NCI-H187 (cell line): ENCODE results near the gene NRXN3.
A peak's percentile ranks its signal among the peaks of the same experiment; 100 is the strongest.
"Not testable (repeated sequence)": the region's sequence is repeated elsewhere in the genome, so short reads cannot be mapped to it uniquely, and the experiment has no call there.

Experiments used
- DNase-seq, 2 experiments: peaks; one replicate each; lab custom pipeline; 2025; lab: John Stamatoyannopoulos, UW

NRXN3 gene

DNA sequence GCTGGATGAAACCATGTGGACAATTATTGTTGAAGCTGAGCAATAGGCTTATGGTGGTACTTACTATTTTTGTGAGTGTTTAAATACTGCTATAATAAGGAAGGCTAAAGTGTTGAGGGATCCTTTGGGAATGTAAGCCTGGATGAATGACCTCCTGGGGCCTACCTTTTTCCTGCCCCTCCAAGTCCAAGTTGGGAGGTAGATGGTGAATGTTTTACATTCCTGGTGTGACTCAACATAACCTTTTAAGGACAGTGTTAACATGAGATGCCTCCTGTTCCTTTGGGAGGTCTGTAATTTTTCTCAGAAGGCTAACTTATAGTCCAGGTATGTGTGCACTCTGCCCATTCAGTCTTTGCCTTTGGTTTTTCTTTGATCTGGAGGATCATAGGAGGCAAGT, 315.9 kb downstream of the NRXN3 start:
- no peak for DNase-seq

DNA sequence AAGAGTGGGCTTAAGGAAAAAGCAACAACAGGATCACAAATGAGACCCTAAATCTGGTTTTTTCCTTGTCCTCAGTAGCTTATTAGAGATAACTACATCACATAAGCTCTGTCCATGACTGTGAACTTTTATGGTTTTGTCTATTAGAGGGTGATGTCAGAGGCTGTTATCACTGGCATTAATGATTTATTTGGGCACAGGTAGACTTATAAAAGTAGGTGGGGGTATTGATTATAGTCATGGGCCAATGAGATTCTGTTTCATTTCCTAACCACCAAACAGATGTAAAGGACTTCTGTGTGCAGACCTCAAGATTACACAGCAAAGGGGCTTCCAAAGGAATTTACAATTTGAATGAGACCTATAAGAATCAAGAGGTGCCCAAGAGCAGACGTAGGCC, 316.4 kb downstream of the NRXN3 start:
- DNase-seq, result no peak

DNA sequence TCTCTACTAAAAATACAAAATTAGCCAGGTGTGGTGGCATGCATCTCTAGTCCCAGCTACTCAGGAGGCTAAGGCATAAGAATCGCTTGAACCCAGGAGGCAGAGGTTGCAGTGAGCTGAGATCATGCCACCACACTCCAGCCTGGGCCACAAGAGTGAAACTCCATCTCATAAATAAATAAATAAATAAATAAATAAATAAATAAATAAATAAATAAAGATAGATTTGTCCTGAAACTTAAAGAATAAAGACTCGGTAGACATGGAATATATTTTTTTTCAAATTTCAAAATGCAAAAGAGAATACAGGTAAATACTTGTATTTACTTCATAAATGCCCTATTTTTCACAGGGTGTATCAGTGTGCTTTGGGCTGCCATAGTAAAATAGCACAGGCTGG, 317.4 kb downstream of the NRXN3 start:
- not testable (repeated sequence) for DNase-seq

DNA sequence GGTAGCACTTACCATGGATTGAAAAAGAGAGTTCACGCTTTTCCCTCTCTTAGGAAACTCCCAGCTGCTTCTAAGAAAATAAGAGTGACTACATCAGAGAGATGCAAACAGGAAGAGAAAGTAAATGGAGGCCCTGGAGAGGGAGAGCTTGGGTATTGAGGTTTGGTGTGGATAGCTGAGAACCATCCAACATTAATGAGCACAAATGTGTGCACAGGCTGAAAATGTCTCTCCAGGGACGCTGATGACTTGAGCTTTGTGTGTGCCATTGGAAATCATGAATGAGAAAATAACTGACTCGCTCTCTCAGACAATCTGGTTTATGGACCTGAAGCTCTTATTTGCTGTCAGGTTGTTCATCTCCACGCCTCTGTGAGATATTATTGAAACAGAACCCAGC, 318.8 kb downstream of the NRXN3 start:
- DNase-seq, result peak; percentile 41 to 61

DNA sequence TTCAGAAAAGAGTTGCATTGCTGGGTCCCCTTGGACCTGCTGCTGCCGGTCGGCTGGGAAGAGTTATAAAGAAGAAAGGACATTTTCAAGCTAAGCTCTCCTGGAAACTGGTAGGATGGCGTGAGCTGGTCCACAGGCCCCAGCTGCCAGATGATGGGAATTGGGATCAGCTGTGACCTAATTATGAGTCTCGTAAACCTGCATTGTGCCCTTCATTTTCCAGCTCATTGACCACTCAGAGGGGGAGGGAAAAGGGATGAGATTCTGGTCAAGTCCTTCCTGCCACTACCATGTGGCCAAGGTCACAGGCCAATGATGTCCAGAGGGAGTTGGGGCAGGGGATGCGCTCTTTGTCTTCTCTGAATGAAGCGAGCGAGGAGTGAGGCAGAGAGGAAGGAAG, 320.9 kb downstream of the NRXN3 start:
- DNase-seq, result no peak

DNA sequence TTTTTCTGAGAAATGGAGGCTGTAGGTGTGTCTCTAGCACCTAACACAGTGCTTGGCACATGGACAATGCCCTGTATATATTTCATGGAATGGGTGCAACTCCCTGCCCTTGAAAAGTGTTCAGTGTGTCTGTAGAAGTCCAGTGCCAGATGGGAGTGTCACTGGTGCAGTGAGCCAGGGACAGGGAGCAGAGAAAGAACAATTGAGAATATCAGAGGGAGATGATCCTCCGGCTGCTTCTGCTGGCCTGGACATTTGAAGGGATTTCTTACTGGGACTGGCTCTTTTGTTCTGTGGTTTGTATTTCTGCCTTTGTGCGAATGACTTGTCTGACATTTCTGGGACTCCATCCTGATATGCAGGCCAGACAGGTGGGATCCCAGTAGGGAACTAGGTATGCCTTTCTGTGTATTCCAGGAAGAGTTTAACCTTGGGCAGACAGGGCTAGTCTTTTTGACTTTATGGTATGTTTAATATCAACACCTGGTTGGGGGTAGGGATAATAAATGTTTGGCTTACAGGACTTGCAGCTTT, 328.0 kb downstream of the NRXN3 start:
- DNase-seq, result no peak

DNA sequence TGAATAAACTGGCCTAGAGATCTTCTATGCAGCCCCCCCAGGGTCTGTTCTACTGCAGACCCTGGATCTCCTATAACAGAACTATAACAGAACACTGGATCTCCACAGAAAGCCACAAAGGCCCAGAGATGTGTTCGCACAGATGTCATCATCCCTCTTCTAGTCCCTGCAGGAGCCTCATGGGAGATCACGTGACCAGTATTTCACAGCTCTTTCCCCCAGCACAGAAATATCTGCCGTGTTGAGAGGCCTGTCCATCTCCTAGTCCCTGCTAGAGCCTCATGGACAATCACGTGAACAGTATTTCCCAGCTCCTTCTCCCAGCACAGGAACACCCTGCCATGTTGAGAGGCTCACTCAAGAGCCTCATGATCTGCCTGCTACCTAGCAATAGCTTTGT, 331.7 kb downstream of the NRXN3 start:
- DNase-seq, result no peak

DNA sequence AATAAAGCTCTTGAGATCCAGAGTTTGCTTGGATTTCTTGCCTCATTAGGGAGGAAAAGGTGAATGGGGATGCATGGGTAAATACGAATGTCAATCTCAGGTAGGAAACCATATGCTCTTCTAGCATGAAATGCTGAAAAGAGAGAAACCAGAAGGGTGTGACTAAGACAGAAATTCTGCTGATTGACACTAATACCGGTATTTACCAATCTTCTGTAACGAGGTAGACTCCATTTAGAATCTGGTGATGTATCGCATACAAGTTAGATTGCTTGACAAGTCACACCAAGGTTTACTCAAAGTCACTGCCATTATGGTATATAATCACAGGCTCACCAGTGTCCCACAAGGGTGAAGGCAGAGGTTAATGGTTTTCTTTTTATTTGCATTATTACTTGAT, 337.9 kb downstream of the NRXN3 start:
- DNase-seq, result no peak

DNA sequence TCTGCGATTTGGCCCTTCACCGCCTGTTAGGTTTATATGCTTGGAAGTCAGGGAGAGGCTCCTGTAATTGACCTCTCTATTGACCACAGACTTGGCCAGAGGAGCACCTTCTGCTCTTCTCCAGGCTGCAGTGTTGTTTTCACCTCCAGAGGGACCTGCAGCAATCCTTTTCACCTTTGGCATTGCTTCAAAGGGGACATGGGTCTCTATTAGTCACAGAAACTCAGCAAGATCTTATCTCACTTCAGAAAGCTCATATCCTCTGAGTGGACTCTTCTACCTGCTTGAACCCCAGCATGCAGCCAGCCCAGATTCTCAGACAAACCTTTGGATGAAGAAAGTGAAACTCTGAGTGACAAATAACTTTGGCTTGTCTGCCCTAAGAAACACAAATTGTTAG, 339.3 kb downstream of the NRXN3 start:
- no peak for DNase-seq

DNA sequence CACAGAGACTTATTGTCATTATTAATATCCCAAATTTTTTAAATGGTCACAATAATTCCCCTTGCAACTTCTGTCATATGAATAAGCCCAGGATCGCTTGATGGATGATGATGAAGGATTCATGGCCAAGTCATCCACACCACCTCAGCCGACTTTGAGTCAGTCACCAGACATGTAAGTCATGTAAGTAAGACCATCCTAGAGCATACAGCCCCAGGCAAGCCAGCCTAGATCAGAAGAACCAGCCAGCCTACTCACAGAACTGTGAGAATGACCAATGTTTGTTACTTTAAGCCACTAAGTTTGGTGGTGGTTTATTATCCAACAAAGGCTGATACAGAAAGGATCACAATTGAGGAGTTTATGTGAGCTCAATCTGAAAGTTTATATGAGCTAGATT, 341.8 kb downstream of the NRXN3 start:
- DNase-seq, result no peak

DNA sequence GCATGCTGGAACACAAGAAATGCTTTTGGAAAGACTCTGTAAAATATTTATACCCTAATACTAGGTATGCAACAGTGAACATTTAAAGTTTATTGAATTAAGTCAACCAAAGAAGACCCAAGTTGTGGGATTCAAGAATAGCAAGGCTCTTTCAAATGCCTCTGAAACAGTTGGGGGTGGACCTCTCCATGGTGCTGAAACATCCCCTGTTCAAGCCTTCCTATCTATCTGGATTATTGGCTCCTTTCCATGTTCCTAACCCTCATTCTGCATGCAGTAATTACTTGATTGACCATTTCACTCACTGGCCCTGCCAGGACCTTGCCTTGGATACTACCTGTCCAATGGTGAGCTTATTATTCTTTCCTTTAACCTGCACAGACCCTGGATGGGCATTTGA, 349.7 kb downstream of the NRXN3 start:
- no peak for DNase-seq

DNA sequence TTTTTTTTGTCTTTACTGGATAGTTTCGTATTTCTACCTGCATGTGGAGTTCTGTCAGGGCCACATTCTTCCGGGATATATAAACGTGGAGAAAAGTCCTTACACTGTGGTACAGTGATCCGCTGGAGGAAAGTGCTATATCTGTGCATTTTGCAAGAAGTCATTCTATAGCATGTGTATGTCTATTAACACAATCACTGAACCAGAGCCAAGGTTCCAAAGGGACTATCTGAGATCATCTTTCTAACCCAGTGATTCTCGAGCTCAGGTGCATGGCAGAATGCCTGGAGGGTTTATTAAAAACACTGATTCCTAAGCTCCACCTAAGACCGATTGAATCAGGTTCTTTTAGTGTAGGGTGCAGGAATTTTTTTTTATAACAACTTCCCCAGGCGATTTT, 354.0 kb downstream of the NRXN3 start:
- no peak for DNase-seq

DNA sequence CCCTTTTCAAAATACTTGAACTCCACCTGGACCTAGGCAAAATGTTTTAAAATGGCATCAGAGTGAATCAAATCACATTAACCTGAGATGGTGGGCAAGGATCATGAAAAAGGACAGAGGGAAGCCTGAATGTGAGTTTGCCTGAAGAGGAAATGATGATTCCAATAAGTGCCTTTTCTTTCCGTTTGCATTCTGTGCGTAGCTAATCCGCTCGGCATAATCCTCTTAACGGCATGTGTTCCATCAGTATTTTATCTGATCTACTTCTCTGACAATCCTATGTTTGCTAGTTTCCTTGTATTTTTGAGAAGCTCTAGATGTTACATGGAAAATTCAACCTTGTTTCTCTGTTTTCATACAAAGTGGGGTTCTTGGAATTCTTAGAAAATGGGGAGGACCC, 354.6 kb downstream of the NRXN3 start:
- DNase-seq, result no peak

DNA sequence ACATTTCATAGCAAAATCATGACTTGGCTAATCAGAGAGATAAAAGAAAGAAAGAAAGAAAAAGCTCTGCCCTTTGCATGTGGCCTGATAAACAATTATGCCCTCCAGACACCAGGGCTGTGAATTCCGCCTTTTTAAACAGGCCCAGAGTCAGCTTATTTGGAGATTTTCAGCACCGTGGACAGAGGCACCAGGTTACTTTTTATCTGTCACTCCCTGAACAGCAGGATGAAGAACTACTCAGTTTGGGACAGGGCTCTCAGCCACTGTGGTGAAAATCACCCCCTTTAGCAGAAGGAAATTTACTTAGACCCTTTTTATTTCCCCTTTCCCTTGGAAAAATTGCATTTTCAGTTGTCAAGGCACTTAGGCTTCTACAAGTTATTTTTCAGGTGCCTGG, 359.9 kb downstream of the NRXN3 start:
- no peak for DNase-seq

DNA sequence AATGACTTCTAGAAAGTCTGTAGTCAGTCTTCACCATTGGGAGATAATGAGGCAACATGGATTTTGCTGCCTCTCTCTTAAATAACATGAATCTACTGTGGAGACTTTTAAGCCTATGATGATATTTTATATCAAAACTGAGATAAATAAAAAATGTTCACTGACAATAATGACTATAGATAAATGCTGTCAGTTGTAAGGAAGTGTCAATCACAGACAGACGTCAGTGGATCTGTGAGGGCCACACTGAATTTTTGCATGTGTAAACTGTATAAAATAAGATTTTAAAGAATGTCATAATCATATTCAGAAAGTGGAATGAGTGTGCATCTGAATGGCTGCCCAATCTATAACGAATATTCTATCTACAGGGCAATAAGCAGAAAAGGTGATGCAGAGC, 364.0 kb downstream of the NRXN3 start:
- no peak for DNase-seq

DNA sequence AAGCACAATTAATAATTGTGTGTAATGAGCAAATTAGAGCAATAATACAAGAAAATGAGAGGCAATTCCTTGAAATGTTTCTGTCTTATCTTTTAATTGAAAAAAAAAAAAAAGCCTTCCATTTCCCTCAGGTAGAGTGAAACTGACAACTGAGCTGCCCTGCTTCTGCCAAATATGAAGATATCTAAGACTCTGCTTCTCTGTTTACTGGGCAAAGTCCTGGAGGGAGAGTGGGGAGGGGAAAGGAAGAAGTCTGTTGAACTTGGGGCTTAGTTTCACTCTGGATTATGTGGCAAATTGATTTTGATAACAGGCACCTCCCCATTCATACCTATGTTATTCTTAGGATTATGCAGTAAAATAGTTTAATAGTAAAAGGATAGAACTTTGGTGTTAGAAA, 364.9 kb downstream of the NRXN3 start:
- no peak for DNase-seq

DNA sequence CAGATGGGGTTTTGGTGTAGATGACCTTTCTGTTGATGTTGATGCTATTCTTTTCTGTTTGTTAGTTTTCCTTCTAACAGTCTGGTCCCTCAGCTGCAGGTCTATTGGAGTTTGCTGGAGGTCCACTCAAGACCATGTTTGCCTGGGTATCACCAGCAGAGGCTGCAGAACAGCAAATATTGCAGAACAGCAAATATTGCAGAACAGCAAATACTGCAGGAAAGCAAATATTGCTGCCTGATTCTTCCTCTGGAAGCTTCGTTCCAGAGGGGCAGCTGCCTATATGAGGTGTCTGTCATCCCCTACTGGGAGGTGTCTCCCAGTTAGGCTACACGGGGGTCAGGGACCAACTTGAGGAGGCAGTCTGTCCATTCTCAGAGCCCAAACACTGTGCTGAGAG, 371.6 kb downstream of the NRXN3 start:
- not testable (repeated sequence) for DNase-seq

DNA sequence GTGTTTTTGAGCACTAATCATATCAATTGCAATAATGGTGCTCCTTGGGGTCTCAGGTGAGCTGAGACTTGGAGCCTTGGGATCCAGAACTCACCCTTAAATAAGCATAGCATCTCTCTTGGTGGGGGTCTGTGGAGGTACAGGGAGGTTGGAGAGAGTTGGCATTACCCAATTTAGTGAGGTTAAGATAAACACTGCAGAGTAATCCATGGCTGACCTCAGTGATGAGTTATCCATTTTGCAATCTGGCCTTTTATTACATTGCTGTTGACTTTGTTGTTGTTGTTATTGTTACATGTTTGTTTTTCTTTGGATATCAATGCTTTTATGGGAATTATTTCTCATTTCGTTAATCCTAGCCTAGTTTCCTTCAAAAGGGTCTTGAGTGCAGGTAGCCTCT, 373.3 kb downstream of the NRXN3 start:
- DNase-seq, result no peak

DNA sequence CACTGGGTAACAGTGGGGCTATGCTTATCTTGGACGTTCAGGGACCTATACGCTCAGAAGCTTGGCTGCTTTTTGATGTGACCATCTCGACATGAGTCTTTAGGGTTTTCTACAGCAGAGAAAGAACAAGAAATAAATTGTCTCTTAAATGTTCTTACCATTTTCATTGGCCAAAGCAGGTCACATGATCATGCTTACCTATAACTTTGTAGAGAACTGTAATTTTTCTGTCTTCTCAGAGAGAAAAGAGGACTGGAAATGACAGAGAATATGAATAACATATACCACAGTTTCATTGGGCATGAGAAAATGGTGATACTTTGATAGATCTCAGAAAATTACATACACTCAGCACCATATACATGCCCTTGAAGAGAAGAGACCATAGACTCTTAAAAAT, 390.9 kb downstream of the NRXN3 start:
- DNase-seq, result no peak

DNA sequence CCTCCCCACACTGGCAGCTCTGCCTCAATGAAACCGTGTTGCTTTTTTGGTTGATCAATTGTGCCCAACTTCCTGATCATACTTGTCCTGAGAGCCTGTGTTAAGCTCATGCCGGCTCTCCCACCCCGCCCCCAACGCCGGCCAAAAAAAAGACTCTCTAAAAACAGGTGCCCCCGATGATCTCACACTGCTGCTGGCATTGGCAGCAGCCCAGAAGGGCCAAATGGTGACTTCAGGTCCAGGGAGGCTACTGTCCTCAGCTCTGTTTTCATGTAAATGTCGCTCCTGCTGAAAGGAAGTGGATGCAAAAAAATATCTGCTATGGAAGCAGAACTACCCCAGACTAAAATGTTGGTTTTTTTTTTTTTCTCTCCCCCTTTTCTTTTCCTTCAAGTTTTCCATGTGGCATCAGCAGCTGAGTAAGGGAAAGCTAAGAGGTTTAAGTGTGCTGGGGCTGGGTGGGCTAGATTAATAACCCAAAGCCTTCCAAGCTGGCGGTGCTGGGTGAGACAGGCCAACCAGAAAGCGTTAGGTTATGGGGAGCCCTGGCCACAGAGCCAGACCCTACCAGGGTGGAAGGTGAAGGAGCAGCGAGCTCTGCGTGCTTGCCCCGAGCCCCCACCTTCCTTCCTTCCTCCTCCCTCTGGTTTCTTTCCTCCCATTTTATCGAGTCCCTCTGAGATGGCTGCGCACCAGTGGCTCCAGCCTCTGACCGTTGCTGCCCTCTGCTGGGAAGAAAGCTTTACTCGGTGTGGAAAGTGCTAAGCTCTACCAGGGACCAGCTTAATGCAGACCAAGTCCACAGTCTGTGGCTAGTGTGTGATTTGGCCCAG, 396.1 kb downstream of the NRXN3 start:
- peak; percentile 68 to 73 for DNase-seq

DNA sequence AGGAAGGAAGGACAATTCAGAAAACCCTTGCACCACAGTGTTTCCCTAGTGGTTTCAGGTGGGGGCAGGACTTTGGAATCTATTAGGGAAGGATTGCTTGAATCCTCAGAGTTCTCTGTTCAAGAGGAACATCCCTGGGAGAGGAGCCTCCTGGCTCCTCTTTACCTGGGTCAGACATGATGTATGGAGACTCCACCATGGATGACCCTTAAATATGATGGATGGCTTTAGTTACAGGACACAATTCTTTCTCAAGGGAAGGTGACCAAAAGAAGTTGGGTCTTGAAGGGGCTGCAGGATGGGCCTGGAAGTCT, 396.6 kb downstream of the NRXN3 start:
- no peak for DNase-seq

DNA sequence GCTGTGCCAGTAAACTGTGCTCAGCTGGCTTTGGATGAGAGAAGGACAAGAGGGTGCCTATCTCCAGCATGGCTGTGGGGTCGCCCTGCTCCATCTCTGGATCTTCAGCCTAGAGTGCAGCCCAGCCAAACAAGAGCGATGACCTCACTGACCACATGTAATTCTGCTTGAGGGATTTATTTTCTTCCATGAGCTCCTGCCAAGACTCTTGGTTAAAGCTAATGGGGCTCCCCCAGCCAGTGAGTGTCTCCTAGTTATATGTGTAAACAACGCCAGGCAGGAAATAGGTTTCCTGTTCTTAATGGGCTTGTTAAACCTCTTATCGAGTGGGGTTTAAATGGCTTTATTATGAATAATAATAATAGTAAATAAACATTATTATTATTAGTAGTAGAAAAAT, 397.2 kb downstream of the NRXN3 start:
- no peak for DNase-seq

DNA sequence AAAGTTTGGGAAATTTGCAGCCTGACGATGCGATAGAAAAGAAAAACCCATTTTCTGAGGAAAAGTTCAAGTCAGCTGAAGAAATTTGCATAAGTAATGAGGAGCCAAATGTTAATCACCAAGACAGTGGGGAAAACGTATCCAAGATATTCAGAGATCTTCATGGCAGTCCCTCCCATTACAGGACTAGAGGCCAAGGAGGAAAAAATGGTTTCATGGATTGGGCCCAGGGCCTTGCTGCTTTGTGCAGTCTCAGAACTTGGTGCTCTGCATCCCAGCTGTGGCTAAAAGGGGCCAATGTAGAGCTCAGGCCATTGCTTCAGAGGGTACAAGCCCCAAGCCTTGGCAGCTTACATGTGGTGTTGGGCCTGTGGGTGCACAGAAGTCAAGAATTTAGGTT, 403.6 kb downstream of the NRXN3 start:
- DNase-seq, result not testable (repeated sequence)

DNA sequence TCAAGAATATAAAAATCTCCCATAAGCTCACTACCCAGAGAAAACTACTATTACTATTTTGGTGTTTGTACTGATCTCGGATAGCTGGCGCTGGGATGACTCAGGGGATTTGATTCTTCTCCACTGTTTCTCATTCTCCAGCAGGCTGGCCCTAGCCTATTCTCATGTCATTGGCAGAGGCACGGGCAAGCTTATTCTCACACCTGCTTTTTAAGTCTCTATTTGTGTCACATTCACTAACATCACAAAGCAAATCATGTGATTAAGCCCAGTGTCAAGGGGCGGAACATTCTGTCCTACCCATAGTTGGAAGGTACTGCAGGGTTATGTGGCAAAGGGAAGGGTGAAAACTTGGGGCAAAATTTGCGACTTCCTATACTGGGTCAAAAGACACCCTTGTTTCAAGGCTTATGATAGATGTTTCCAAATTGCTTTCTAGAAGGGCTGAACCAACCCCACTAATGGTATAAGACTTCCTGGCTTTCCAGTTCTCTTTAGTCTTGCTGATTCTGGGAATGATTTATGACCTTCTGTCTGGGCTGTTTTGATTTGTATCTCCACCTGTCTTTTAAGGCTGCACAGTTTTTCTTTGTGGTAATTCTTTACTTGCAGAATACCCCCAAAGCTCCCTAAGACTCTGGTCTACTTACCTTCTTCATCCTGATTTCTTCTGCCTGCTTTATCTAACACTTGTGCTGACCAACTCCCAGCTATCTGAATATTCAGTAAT, 406.4 kb downstream of the NRXN3 start:
- no peak for DNase-seq
